GM19463 (cell line): Measurements from ENCODE around the gene MCF2L.
"Not testable (repeated sequence)": the region's sequence is repeated elsewhere in the genome, so short reads cannot be mapped to it uniquely, and the experiment has no call there.

Experiments used
- ATAC-seq: cut with Tn5 transposase; IDR thresholded peaks from one replicate; pipeline ENCODE4 v1.9.1; 2021; ENCODE audit warnings: mild to moderate bottlenecking, moderate library complexity; ENCODE audit not compliant: unreplicated experiment

Gene MCF2L

DNA sequence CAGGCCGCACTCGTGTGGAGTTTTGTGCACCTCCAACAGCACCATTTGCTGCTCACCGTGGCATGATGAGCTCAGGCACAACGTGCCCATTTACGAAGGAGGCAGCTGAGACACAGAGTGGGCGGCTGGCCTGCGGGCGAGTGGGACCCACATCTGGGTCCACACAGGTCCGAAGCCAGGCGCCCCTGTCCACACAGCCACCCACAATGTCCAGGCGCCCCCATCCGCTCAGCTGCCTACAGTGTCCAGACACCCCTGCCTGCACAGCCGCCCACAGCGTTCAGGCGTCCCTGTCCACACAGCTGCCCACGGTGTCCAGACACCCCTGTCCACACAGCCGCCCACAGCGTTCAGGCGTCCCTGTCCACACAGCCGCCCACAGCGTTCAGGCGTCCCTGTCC lies 94.1 kb downstream of the MCF2L start:
- ATAC-seq, result no peak

DNA sequence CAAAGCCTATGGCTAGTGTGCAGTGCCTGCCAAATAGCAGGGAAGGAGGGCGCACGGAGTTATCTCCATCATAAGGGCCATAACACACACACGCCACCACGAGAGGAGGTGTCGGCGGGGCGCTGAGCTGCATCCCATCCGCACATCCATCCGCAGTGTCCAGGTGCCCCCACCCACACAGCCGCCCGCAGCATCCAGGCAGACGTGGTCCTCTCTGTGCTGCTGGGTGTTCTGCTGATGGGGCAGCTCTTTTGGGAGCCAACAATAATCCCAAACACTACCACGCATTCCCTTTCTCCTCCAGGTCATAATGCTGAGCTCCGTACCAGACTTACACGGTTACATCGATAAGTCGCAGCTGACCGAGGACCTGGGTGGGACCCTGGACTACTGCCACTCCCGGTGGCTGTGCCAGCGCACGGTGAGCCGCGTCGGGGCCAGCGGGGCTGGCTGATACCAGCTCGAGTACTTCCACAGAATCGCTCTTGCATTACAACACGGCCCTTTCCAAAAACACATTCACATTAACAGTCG lies 95.1 kb downstream of the MCF2L start:
- ATAC-seq, result no peak

DNA sequence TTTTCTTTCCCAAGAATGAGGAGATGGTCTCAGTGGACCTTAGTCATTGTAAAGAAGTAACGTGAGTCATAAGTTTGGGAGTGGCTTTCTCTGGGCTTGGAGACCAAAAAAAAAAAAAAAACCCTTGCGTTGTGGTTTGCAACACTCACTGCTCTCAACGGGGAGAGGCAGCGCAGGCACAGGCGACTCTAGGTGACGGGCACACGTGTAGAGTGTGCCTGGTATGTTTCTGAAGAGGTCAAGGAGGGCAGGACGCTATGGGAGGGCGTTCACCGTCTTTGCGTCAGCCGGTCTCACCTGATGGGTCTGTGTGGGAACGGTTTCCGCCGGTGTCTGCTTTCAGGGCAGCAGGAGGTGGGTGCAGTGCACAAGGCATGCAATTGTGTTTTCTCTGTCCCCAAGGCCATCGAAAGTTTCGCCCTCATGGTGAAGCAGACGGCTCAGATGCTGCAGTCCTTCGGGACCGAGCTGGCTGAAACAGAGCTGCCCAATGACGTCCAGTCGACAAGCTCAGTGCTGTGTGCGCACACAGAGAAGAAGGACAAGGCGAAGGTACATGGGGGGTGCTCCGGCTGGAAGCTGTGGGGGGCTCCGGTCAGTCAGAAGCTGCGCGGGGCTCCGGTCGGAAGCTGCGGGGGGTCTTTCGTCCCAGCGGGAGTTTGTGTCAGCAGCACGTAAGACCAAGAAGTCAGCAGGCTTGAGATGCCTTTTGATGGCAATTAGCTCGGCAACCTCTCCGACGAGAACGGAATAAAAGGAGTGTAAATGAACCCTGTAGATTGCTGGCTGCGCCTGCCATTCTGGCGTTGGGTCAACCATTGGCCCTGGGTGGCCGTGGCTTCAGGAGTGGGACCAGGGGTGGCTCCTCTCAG lies 95.8 kb downstream of the MCF2L start:
- ATAC-seq, result no peak

DNA sequence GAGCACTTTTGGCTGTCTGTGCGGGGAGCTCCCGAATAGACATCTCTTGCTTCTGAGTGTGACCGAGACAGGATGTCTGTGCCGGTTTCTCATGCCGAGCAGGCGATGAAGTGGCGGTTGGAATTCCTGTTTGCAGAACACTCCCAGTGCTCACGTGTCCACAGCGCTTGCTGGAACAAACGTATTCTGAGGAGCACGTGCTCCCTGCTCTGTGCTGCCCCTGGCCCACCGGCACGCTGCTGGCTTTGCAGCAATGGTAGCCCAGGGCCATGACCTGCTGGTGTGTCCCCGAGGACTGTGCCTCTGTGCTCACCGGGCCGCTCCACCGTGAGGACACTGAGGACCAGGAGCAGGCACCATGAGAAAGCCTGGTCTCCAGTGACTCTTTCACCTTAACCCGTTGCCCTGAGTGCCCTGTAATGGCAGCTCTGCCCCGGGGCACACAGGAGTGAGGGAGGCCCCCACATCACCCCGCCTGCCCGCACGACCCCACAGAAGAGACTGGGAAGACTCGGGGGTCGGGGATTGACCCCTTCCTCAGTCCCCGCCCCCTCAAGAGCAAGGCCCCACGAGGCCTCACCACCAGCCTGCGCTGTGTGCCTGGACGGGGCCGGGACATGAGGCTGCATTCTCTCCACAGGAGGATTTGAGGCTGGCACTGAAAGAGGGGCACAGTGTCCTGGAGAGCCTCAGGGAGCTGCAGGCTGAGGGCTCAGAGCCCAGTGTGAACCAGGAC lies 96.6 kb downstream of the MCF2L start:
- no peak for ATAC-seq

DNA sequence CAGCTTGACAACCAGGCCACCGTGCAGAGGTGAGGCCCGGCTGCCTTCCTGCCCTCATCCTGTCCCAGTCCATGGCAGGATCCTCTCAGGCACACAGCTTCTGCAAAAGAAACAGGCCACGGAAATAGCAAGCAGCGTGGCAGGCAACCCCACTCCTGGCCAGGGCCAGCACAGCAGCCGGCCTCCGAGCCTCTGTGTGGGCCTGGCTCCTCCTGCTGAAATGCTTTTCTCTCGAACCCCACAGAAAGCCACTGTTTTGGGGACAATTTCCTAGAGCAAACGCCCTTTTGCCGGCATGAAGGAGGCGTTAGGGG lies 97.1 kb downstream of the MCF2L start:
- ATAC-seq, result no peak

DNA sequence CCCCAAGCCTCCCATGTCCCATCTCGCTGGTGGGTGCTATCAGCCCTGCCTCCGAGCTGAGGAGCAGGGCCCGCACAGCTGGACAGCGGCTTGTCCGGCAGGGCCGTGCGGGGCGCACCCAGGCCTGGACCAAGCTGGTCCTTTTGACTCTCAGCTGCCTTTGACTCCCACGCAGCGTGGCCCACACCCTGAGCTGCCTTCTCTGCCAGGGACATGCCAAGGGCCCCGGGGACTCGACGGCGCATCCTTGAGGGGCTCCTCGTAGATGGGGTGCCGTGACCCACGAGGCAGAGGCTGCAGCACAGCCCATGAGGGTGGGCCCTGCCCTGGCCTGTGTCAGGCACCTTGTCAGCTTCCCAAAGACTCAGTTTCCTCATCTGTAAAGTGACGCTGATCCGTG lies 97.7 kb downstream of the MCF2L start:
- no peak for ATAC-seq

DNA sequence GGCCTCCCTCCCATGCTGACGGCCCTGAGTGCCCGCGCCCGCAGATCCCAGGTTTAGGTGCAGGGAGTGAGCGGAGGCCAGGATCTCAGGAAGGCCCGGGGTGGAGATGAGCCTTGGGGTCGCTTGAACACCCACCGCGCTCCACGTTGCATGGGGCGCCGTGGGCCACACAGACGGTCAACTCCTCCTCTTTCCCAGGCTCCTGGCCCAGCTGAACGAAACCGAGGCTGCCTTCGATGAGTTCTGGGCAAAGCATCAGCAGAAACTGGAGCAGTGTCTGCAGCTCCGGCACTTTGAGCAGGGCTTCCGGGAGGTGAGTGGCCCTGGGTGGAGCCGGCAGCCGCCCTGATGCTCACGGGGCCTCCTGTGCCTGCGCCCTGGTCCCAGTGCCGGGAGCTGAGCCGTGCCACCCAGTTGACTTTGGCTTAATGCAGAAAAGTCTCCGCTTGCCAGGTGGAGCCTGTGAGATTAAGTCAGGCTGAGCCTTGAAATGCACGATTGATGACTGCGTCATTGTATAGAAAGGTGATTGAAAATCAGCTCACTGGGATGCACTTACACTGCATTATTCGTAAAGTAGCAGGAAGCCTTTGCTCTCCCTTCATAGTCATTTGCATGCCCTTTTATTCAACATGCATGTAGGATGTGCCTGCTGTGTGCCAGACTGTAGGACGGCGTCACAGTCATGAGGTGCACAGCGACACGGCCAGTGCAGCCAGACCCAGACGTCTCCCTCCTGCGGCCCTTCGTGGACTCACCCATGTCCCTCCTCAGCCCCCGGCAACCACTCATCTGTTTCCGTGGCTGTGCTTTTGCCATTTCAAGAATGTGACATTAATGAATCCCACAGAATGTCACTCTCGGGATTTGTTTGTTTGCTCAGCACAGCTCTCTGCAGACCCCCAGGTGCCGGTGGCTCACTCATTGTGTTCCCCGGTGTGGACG lies 101.1 kb downstream of the MCF2L start:
- ATAC-seq, result no peak

DNA sequence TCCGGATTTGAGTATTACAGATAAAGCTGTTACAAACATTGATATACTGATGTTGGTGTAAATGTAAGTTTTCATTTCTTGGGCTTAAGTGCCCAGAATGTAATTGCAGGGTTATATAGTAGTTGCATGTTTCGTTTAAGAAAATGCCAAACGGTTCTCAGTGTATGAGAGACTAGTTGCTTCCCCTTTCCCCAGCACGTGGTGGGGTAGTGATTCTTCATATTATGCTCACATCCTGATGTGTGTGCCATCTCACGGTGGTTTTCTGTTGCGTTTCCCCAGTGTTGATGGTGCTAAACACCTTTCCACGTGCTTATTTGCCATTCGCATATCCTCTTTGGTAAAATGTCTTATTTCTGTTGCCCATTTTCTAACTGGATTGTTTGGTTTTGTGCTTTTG lies 101.8 kb downstream of the MCF2L start:
- ATAC-seq, result no peak

DNA sequence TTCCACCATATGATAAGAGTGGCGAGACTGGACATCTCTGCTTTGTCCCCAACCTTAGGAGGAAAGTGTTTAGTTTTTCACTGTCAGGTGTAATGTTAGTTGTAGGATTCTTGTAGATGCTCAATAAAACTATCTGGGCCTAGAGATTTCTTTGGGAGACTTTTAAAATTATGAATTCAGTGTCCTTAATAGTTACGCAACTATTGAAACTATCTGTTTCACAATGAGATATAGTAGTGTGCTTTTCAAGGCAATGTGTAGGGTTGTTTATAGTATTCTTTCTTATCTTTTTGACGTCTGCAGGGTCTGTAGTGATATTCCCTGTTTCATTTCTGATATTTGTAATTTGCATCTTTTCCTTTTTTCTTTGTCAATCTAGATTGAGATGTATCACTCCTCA lies 103.4 kb downstream of the MCF2L start:
- no peak for ATAC-seq

DNA sequence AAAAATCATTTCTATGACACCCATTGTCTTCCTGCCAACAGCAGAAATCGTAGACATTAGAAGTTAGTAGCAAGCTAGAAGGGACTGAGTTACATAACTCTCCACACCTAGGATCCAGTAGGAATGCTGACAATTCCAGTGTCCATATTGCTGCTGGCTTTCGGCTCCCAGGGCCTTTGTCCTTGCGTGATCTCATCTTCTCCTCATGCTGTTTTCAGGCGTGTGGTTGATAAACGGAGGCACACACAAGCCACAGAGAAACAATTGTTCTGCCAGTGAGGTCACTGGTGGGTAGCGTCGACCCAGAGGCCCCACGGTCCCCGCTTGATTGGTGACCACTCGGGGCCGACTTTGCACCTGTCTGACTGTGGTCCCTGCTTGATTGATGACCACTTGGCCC lies 104.9 kb downstream of the MCF2L start:
- no peak for ATAC-seq

DNA sequence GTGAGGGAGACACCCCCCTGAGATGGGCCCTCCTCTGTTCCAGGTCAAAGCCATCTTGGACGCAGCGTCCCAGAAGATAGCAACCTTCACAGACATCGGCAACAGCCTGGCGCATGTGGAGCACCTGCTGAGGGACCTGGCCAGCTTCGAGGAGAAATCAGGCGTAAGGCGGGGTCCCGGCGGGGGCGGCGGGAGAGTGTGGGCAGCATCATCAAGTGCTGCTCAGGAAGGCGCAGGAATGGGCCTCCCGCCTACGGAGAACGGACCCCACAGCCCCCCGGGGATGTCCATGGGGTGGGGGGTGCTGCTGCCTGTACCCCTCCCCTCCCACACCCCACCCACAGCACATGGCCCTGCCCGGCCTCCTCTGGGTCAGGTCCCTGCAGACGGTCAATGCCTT lies 105.4 kb downstream of the MCF2L start:
- no peak for ATAC-seq

DNA sequence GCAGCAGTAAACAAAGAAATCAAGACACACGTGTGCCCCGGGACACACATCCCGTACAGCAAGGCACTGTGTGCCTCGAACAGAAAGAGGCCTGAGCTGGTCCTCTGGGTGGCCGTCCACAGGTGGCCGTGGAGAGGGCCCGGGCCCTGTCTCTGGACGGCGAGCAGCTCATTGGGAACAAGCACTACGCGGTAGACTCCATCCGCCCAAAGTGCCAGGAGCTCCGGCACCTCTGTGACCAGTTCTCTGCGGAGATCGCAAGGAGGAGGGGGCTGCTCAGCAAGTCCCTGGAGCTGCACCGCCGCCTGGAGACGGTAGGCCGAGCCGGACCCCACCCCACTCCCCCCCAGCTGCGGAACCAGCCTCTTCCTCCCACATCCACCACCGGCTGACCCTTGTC lies 105.9 kb downstream of the MCF2L start:
- no peak for ATAC-seq

DNA sequence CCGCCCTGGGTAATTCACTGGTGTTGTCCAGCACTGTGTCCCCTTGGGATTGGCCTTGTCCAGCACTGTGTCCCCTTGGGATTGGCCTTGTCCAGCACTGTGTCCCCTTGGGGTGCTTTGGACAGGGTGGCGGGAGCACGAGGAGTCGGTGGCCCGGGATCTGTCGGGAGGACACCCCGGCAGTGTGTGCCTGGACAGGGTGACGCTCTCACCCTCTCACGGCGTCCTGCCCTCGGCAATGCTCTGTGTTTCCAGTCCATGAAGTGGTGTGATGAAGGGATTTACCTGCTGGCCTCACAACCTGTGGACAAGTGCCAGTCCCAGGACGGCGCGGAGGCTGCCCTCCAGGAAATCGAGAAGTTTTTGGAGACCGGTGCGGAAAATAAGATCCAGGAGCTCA lies 106.7 kb downstream of the MCF2L start:
- no peak for ATAC-seq

DNA sequence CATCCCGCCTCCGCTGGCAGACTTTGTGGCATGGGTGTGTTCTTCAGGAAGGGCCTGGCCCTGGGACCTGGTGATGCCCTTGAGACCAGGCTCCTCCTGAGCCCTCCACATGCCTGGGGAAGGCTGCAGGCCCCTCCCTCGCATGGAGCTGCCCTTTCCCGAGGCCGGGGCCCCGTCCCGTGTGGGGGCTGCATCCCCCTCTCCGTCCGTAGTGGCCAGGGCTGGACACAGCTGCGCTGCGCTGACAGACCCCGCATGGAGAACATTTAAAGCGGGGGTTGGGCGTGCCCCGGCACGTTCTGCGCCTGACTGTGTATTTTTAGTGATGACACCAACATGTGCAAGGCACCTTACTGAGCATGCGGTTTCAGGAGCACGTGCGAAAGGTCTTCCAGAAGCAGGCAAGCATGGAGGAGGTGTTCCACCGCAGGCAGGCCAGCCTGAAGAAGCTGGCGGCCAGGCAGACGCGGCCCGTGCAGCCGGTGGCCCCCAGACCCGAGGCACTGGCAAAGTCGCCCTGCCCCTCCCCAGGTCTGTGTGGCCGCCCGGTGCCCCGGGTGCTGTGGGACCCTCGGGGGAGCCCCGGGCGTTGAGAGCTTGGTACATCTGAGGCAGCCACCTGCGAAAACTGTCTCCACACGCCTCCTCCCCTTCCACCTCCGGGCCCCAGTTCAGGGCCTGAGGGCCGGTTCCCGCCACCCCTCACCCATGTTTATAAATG lies 107.8 kb downstream of the MCF2L start:
- no peak for ATAC-seq

DNA sequence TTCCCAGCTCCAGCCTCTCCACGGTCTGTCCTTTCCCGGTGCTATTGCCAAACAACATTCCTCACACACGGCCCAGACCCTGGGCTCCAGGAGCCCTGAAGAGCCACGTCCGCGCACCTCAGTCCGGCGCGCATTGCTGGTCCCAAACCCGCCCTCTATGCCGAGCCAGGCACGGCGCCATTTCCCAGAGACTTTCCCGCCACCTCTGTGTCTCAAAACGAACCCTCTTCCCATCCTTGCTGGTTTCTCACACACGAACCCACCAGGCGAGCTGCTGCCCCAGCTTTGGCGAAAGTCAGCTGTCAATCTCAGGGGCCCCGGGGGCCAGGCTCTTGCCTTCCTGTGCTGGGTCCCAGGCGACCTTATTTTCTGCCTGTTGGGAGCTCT lies 108.5 kb downstream of the MCF2L start:
- ATAC-seq, result no peak

DNA sequence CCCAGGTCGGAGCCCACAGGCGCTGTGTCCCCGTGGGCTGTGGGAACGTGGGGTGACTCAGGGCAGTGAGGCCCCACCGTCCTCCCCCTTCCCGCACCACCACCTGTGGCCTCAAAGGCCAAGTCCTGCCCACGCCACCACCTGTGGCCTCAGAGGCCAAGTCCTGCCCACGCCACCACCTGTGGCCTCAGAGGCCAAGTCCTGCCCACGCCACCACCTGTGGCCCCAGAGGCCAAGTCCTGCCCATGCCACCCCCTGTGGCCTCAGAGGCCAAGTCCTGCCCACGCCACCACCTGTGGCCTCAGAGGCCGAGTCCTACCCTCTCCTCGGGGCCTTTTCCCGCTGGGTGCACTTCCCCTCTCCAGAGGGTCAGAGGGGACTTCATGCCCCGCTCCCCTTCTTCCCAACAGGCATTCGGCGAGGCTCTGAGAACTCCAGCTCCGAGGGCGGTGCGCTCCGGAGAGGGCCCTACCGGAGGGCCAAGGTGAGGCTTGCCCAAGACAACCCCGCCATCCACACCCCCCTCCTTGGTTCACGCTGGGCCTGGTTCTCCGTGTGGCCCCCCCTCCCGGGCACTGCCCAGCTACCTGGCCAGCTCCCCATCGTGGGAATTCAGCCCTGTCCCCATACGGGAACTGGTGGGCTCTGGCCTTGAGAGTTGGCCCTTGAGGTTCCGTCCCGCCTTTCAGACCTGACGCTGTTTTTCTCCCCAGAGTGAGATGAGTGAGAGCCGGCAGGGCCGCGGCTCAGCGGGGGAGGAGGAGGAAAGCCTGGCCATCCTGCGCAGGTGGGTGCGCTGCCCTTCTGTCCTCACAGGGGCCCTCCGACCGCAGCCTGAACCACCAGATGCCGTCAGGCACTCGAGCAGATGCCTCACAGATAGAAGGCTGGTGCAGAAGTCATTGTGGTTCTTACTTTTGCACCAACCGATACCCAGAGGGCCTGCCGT lies 109.2 kb downstream of the MCF2L start:
- ATAC-seq, result no peak

DNA sequence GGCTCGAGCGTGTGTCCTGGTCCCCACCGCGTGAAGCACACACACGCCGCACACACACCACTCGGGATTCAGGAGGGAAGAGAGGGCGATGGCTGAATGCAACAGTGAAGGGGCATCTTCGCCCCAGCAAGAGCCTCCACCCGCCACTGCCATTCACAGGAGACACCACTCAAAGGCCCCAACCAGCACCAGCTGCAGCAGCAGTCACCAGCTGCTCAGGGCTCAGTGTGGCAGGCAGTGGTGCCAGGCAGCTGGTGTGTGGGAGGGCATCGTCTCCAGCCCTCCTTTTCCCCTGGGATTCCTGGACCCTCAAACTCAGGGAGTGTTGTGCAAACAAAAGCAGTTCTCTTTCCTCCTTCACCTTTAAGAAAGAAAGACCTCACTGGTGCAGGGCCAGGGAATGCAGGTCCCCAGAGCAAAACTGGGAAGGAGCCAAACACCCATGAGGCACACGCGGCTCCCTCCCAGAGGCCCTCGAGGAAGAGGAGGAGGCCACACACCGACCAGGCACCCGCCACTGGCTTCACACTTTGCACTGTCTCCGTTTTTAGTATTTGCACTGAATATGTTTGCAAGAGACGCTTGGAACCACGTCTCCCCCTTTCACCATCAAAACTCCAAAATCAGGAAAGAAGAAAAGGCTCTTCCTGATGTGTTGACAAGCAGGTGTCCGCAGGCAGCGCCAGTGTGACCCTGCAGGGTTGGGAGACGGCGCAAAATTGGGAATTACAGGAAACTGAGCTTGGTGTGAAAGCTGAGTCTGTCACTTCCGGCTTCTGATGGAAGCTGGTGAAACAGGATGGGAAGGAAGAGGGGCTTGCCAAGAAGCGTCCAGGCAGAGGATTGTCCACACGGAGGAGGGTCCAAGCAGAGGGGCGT lies 110.1 kb downstream of the MCF2L start:
- ATAC-seq, result no peak

DNA sequence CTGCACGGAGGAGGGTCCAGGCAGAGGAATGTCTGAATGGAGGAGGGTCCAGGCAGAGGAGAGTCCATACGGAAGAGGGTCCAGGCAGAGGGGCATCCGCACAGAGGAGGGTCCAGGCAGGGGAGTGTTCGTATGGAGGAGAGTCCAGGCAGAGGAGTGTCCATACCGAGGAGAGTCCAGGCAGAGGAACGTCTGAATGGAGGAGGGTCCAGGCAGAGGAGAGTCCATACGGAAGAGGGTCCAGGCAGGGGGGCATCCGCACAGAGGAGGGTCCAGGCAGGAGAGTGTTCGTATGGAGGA lies 110.7 kb downstream of the MCF2L start:
- not testable (repeated sequence) for ATAC-seq

DNA sequence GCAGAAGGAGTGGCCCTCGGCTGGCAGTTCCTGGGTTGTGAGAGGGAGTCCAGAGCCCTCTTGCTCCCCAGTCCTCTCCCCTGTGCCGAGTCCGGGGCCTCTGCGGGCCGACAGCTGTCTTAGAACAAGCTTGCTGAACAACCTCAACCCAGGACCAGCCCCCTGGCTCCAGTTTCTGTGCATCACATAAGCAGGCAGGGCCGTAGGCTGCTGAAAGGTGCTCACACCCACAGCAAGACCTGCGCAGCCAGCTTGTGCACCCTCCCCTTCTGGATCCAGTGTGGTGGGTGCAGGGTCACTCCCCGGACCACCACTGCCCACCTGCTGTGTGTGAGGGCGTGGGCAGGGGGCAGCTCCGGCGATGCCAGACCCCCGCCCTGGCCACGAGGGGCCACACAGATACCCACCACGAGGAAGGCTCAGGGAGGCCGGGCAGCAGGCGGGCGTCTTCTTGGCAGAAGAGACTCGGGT lies 111.4 kb downstream of the MCF2L start:
- ATAC-seq, result no peak
